ENCODE results near the gene SMIM23.

The SMIM23 gene

DNA sequence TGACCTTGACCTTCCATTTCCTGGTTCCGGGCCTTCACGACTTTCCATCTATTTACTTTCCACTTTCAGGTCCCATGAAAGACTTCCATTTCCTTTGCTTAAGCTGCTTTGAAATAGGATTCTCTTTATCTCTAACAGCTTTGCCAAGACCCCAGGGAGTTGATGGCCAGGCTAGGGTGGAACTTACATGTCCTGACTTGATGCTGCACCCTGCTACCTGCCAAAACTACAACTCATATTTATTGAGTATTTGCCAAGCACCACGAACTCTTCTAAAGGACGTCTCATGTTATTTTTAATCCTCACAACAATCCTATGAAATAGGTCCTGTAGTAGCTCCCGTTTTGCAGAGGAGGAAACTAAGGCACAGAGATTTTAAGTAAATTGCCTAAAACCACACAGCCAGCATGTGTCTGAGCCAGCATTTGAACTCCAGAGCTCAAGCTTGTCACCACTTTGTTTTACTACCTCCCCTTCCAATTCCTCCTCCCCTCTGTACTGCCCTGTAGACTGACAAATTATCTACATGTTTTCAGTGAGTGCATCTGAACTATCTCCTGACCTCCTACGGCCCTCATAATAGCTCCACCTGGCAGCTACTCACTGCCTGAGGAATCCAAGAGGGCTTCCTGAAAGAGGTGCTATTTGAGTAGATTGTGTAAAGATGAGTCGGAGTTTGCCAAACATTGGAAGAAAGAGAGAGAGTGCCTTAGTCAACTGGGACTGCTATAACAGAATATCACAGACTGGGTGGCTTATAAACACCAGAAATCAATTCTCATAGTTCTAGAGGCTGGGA is 38.4 kb upstream of the SMIM23 start:
- no peak for ATAC-seq
- TF ChIP-seq ZC3H10 (CRISPR knock-in tag; IDR thresholded peaks at IDR 0.05) (no peak), SNAI2 (CRISPR knock-in tag; IDR thresholded peaks at IDR 0.05) (no peak), ZNF70 (CRISPR knock-in tag; IDR thresholded peaks at IDR 0.05) (no peak), ARNTL (CRISPR knock-in tag; IDR thresholded peaks at IDR 0.05; ENCODE audit: borderline replicate concordance, low read depth) (no peak), OSR1 (CRISPR knock-in tag; IDR thresholded peaks at IDR 0.05) (no peak), PPARA (CRISPR knock-in tag; IDR thresholded peaks at IDR 0.05; ENCODE audit: borderline replicate concordance) (no peak), ISL1 (CRISPR knock-in tag; IDR thresholded peaks at IDR 0.05) (no peak)
- TF ChIP-seq, protein P1, sequence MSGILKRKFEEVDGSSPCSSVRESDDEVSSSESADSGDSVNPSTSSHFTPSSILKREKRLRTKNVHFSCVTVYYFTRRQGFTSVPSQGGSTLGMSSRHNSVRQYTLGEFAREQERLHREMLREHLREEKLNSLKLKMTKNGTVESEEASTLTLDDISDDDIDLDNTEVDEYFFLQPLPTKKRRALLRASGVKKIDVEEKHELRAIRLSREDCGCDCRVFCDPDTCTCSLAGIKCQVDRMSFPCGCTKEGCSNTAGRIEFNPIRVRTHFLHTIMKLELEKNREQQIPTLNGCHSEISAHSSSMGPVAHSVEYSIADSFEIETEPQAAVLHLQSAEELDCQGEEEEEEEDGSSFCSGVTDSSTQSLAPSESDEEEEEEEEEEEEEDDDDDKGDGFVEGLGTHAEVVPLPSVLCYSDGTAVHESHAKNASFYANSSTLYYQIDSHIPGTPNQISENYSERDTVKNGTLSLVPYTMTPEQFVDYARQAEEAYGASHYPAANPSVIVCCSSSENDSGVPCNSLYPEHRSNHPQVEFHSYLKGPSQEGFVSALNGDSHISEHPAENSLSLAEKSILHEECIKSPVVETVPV (CRISPR knock-in tag; IDR thresholded peaks at IDR 0.05): no peak

DNA sequence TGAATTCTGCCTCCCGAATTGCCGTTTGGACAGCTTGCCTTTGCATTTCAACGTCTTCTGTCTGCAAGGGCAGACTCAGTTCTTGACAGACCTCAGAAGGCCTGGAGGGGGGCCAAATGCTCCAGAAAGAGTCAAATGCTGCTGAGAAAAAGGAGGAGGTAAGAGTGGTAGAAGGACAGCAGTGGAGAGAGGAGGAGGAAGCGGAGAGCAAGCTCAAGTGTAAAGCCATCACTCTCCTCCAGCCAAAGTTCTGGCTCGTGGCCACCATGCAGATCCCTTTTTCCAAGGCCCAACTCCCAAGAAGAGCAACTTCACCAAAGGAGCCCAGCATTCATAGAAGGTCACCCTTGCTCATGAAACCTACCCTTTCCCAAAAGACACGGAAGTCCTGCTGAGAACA is 36.9 kb upstream of the SMIM23 start:
- ATAC-seq: no peak
- TF ChIP-seq SNAI2 (CRISPR knock-in tag; IDR thresholded peaks at IDR 0.05): no peak
- no peak for TF ChIP-seq ZFP3 (CRISPR knock-in tag; IDR thresholded peaks at IDR 0.05)
- no peak for TF ChIP-seq GLIS3 (CRISPR knock-in tag; IDR thresholded peaks at IDR 0.05)
- TF ChIP-seq TOX (CRISPR knock-in tag; IDR thresholded peaks at IDR 0.05; ENCODE audit: borderline replicate concordance): no peak
- TF ChIP-seq, protein P2, sequence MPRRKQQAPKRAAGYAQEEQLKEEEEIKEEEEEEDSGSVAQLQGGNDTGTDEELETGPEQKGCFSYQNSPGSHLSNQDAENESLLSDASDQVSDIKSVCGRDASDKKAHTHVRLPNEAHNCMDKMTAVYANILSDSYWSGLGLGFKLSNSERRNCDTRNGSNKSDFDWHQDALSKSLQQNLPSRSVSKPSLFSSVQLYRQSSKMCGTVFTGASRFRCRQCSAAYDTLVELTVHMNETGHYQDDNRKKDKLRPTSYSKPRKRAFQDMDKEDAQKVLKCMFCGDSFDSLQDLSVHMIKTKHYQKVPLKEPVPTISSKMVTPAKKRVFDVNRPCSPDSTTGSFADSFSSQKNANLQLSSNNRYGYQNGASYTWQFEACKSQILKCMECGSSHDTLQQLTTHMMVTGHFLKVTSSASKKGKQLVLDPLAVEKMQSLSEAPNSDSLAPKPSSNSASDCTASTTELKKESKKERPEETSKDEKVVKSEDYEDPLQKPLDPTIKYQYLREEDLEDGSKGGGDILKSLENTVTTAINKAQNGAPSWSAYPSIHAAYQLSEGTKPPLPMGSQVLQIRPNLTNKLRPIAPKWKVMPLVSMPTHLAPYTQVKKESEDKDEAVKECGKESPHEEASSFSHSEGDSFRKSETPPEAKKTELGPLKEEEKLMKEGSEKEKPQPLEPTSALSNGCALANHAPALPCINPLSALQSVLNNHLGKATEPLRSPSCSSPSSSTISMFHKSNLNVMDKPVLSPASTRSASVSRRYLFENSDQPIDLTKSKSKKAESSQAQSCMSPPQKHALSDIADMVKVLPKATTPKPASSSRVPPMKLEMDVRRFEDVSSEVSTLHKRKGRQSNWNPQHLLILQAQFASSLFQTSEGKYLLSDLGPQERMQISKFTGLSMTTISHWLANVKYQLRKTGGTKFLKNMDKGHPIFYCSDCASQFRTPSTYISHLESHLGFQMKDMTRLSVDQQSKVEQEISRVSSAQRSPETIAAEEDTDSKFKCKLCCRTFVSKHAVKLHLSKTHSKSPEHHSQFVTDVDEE (CRISPR knock-in tag; IDR thresholded peaks at IDR 0.05): no peak

DNA sequence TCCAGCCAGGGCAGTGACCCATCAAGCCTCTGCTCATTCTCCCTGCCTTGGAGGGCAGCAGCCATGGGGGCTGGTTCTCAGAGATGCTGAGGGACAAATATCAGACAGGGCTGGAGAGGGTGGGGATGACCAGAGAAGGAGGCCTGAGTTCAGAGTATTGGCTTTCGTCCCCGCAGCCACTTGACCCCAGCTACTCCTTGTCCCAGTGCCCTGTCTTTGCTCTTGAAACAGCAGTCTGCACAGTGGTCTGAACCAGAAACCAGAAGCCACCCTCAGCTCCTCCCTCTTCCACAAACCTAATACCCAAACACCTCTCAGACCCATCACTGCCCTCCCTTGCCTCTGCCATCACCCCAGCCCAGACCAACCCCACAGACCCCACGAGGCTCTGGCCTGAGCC is 36.3 kb upstream of the SMIM23 start:
- no peak for ATAC-seq
- TF ChIP-seq TOX (CRISPR knock-in tag; IDR thresholded peaks at IDR 0.05; ENCODE audit: borderline replicate concordance) (no peak), ARNTL (CRISPR knock-in tag; IDR thresholded peaks at IDR 0.05; ENCODE audit: borderline replicate concordance, low read depth) (no peak), ZFP3 (CRISPR knock-in tag; IDR thresholded peaks at IDR 0.05) (no peak), ZNF70 (CRISPR knock-in tag; IDR thresholded peaks at IDR 0.05) (no peak), ISL1 (CRISPR knock-in tag; IDR thresholded peaks at IDR 0.05) (no peak), ZC3H10 (CRISPR knock-in tag; IDR thresholded peaks at IDR 0.05) (no peak), RARB (CRISPR knock-in tag; IDR thresholded peaks at IDR 0.05) (no peak), CSDC2 (CRISPR knock-in tag; IDR thresholded peaks at IDR 0.05) (no peak), TCF4 (CRISPR knock-in tag; IDR thresholded peaks at IDR 0.05; ENCODE audit: borderline replicate concordance) (no peak), GLIS3 (CRISPR knock-in tag; IDR thresholded peaks at IDR 0.05) (no peak), ZFP30 (CRISPR knock-in tag; IDR thresholded peaks at IDR 0.05) (no peak)
- TF ChIP-seq, protein P2 (CRISPR knock-in tag; IDR thresholded peaks at IDR 0.05): no peak
- TF ChIP-seq, protein P1 (CRISPR knock-in tag; IDR thresholded peaks at IDR 0.05): no peak
- TF ChIP-seq, protein P3, sequence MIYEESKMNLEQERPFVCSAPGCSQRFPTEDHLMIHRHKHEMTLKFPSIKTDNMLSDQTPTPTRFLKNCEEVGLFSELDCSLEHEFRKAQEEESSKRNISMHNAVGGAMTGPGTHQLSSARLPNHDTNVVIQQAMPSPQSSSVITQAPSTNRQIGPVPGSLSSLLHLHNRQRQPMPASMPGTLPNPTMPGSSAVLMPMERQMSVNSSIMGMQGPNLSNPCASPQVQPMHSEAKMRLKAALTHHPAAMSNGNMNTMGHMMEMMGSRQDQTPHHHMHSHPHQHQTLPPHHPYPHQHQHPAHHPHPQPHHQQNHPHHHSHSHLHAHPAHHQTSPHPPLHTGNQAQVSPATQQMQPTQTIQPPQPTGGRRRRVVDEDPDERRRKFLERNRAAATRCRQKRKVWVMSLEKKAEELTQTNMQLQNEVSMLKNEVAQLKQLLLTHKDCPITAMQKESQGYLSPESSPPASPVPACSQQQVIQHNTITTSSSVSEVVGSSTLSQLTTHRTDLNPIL (CRISPR knock-in tag; IDR thresholded peaks at IDR 0.05; ENCODE audit: low read depth): no peak
- TF ChIP-seq, protein P4, sequence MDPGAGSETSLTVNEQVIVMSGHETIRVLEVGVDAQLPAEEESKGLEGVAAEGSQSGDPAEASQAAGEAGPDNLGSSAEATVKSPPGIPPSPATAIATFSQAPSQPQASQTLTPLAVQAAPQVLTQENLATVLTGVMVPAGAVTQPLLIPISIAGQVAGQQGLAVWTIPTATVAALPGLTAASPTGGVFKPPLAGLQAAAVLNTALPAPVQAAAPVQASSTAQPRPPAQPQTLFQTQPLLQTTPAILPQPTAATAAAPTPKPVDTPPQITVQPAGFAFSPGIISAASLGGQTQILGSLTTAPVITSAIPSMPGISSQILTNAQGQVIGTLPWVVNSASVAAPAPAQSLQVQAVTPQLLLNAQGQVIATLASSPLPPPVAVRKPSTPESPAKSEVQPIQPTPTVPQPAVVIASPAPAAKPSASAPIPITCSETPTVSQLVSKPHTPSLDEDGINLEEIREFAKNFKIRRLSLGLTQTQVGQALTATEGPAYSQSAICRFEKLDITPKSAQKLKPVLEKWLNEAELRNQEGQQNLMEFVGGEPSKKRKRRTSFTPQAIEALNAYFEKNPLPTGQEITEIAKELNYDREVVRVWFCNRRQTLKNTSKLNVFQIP (CRISPR knock-in tag; IDR thresholded peaks at IDR 0.05; ENCODE audit: borderline replicate concordance, low read depth): no peak

Measured in SK-N-SH treated with all-trans-retinoic acid at 6 μM for 48 hours (cell line).